ENCODE results near the gene THUMPD1.

DNA sequence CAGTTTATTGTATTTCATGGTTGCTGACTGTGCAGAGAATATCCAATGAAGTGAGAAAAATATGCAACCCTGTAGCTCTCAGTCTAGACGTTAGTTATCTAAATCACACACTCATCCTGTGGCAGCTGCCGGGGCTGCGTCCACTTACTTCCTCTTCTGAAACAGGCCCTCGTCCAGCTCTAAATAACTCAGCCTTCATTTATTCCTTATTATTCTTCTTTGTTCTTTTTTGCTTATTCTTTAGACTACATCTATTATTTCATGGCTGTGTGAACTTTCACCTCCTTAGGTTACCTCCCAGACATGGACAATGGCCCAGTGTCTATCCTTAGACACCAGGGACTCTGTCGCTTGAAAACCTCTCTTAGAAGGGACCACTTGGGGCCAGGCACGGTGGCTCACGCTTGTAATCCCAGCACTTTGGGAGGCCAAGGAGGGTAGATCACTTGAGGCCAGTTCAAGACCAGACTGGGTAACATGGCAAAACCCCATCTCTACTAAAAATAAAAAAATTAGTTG is 3.4 kb upstream of the THUMPD1 start:
- TF ChIP-seq POLR2A (IDR thresholded peaks at IDR 0.05) (no peak), POLR2AphosphoS5 (IDR thresholded peaks at IDR 0.05) (no peak), EP300 (IDR thresholded peaks at IDR 0.05; ENCODE audit: low read depth) (no peak)
- TF ChIP-seq, protein P1, sequence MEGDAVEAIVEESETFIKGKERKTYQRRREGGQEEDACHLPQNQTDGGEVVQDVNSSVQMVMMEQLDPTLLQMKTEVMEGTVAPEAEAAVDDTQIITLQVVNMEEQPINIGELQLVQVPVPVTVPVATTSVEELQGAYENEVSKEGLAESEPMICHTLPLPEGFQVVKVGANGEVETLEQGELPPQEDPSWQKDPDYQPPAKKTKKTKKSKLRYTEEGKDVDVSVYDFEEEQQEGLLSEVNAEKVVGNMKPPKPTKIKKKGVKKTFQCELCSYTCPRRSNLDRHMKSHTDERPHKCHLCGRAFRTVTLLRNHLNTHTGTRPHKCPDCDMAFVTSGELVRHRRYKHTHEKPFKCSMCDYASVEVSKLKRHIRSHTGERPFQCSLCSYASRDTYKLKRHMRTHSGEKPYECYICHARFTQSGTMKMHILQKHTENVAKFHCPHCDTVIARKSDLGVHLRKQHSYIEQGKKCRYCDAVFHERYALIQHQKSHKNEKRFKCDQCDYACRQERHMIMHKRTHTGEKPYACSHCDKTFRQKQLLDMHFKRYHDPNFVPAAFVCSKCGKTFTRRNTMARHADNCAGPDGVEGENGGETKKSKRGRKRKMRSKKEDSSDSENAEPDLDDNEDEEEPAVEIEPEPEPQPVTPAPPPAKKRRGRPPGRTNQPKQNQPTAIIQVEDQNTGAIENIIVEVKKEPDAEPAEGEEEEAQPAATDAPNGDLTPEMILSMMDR (IDR thresholded peaks at IDR 0.05) = no peak

All from transverse colon (tissue), 4 donors.